Erythroblast (primary cell): ENCODE measurements around the gene TRIP6.

Source experiments
- DNase-seq, 2 experiments: peaks; one replicate each; lab custom pipeline; 2025; lab: John Stamatoyannopoulos, UW
- GATA1 ChIP-seq: IDR thresholded peaks from 2 replicates; pipeline ENCODE4 v1.6.1; 2011; ENCODE audit warnings: low read depth, mild to moderate bottlenecking, control low read depth, low read length, moderate library complexity
- POLR2A ChIP-seq: IDR thresholded peaks from 2 replicates; pipeline ENCODE4 v1.6.1; 2011; ENCODE audit warnings: mild to moderate bottlenecking, low read length

TRIP6 gene

DNA sequence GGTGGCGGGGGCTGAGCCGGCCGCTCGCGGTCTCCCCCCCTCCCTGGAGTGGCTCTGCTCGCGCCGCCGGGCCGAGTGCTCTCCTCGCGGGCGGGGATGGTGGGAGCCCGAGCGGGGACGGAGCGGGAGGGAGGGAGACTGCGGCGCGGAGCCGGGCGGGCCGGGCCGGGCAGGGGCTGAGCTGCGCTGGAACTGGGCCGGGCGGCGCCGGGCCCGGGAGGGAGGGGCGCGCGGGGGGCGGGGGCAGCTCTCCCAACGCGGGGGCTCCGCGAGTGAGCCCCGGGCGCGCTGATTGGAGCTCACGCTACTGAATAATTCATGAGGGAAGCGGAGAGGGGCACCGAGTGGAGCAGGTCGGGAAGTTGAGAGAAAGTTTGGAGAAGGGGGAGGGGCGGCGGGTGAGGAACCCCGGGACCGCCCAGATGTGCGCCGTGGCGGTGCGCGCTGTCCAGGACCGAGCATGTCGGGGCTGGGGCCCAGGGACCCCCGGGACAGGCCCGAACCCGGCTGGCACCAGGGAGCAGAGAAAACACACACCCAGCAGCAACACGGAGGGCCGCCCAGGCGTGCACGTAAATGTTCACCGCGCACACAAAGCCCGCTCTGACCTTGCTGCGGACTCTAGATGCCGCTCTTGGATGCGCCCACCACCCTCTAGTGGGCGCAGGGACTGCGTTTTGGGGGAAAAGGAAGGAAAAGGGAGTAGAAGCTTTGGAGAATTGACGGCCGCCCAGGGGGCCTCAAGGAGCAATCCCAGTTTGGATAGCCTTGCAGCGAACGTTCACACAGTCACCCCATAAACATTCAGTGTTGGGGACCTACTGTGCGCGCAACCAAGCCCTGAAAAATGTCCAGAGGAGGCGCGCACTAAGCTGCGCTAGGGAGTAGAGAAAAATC, 39.6 kb upstream of the TRIP6 start, which contains the start of gene EPHB4:
Gene EPHB4, minus strand, starts transcription at position 194 of the 897 bp plus-strand sequence. CDS start 493 bp downstream, outside the sequence.
- DNase-seq = peak; percentile 61 to 70
- no peak for TF ChIP-seq GATA1
- peak; percentile 23 for TF ChIP-seq POLR2A

DNA sequence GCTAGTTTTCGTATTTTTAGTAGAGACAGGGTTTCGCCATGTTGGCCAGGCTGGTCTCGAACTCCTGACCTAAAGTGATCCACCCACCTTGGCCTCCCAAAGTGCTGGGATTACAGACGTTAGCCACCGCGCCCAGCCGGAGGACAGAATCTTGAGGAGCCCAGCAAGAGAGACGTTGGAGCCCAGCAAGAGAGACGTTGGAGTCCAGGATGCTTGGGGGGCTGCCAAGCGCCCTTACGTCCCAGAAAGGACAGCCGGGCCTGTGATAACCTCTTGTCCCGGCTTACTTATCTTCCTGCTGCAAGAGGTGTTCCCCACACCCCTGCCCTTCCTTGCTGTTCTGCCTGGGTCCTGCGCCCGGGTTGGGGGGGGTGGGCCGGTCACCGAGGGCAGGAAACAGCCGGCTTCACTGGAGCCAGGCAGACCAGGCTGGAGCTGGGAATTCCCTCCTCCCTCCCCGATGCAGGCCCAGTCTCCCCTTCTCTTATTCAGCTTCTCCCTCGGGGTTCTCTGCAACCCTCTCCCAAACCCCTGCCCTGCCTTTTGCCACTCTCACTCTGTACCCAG, 38.0 kb upstream of the TRIP6 start:
- no peak for TF ChIP-seq GATA1
- no peak for TF ChIP-seq POLR2A
- peak; percentile 55 to 82 for DNase-seq

DNA sequence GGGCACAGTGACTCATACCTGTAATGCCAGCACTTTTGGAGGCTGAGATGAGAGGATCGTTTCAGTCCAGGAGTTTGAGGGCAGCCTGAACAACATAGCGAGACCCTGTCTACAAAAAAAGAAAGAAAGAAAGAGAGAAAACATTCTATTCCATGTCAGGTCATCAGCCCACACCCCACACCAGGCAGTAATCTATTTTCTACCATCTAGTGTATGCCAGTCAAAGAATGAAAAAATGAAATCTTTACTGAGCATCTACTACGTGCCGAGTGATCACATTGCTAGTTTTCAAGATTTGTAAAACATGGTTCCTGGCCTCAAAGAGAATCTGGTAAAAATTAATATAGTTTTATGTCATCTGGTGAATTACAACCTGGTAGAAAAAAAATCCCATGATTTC, 36.8 kb upstream of the TRIP6 start:
- DNase-seq = no peak
- TF ChIP-seq GATA1 (no peak), POLR2A (no peak)

DNA sequence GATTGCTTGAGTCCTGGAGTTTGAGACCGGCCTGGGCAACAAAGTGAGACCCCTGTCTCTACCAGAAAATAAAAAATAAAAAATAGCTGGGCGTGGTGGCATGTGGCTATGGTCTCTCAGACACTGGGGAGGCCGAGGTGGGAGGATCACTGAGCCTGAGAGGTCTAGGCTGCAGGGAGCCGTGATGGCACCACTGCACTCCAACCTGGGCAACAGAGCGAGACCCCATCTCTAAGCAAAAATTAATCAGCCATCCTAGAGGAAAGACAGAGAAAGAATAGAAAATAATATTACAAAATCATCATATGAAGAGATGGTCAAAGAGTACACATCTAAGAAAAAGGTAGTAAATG, 34.9 kb upstream of the TRIP6 start:
- TF ChIP-seq GATA1 (no peak), POLR2A (no peak)
- no peak for DNase-seq

DNA sequence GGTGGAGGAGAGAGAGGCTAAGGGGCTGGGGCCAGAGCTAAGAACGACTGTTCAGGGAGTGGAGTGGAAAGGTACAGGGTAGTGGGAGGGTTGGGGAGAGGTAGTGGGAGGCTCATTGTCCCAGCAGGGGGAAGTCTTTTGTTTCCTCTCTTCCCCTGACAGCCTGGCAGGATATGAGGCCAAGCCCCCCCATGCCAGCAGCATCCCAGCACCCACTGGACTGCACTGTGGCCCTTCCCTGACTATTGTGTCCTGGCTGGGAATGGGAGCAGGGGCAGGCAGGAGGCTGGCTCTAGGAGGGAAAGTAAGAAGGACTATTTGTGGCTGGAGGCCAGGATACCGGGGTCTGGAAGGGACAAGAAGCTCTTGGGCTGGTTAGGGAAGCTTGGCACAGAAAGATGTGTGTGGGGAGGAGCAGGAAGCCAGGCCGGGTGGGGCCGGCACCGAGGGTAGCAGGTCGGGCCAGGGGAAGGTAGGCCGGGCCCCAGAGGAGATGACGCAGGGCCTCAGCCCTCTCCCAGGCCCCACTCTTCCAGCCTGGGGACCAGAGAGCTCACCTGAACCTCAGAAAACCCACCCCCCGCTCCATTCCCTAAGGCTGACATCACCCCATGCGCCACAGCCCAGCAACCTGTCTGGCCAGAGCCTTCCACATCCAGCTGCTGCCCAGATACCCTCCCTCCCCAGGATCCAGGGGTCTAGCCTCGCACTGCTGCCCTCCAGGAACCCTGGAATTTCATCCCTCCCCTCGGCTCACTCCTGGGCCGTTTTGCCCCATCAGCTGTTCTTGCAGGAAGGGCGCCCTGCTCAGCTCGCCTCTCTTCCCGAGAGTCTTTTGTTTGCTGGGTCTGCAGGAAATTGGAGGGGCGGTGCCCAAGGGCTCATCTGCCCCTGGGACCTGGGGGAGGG, 31.0 kb upstream of the TRIP6 start:
- no peak for DNase-seq
- TF ChIP-seq POLR2A (no peak), GATA1 (no peak)

DNA sequence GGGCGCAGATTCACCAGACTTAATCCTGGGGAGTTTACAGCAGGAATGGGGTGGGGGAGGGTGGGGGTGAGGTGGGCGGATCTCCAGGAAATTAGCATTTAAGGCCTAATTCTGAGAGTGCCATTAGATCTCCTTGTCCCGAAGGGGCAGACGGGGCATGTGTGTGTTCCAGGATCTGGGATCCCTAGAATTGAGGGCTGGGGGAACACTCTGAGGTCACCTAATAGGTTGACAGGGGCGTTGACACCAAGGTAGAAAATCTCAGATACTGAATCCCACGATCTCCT, 30.4 kb upstream of the TRIP6 start:
- TF ChIP-seq POLR2A (no peak), GATA1 (no peak)
- DNase-seq = no peak

DNA sequence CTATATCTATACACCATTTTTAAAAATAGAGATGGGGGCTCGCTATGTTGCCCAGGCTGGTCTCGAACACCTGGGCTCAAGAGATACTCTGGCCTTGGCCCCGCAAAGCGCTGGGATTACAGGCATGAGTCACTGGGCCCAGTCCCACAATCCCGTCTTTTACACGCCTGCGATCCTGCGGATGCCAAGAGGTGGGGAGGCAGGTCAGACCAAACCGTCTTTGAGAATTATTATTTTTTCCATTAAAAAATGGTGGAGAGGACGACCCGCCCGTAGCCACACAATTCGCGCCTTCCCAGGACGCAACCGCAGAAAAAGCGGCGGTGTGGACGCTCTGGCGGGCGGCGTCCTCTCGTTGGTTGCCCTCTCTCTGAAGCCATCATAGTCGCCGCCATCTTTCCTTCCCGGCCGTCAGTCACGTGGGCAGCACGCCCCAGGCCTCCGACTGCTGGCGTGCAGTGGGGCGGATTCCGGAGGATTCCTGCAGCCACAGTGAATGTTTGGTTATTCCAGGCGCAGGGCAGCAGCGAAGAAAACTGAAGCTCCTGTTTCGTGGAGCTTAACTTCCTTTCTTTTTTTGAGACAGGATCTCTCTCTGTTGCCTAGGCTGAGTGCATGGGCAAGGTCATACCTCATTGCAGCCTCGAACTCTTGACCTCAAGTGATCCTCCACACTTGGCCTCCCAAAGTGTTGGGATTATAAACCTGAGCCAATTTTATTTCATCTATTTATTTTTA, 29.9 kb upstream of the TRIP6 start:
- DNase-seq = peak; percentile 89
- TF ChIP-seq GATA1 = no peak
- TF ChIP-seq POLR2A = peak; percentile 55

DNA sequence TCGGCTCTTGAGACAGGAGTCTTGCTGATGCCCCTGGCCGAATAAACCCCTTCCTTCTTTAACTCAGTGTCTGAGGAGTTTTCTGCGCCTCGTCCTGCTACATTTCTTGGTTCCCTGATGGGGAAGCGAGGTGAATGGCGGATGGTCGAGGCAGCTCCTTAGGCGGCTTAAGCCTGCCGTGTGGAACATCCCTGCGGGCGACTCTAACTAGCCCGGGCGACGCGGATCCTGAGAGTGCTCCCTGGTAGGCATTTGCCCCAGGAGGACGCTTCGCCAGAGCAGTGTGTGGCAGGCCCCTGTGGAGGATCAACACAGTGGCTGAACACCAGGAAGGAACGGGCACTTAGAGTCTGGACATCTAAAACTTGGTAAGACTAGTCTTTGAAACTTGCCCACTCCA, 27.8 kb upstream of the TRIP6 start:
- no peak for DNase-seq
- TF ChIP-seq GATA1 = no peak
- no peak for TF ChIP-seq POLR2A

DNA sequence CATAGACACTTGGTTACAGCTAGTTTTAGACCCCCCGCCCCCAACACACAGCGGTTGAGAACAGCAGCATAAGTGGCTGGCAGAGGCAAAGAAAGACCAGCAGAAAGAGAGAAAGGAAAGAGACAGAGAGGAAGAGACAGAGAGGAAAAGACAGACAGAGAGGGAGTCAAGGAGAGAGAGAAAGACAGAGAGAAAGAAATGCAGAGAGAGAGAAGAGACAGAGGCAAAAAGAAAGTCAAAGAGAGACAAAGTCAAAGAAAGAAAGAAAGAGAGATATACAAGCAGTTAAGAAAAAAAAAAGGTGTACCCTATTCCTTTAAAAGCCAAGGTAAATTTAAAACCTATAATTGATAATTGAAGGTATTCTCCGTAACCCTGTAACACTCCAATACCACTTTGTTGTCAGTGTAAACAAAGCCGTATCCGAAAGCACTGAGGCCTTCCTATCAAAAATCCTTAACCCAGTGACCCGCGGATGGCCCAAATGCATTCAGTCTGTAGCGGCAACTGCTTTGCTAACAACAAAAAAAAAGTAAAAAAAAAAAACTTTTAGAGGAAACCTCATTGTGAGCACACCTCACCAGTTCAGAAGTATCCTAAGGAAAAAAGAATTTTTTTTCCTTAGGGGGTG, 26.6 kb upstream of the TRIP6 start:
- TF ChIP-seq POLR2A (no peak), GATA1 (no peak)
- DNase-seq = no peak

DNA sequence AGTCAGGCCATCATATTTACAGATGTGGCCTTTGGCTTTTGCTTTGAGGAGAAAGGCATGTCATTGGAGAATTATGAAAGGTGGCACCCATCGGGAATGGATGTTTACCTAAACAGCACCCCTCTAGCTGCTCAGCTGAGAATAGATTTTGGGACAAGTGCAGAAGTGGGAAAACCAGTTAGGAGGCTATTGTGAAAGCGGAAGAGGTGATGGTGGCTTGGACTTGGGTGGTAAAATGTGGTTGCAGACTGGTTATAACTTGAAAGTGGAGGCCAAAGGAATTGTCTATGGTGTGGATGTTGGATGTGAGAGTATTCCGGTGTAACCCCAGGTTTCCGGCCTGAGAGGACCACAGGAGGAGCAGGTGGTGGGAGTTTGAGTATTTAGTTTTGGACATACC, 19.8 kb upstream of the TRIP6 start:
- DNase-seq = no peak
- no peak for TF ChIP-seq POLR2A

DNA sequence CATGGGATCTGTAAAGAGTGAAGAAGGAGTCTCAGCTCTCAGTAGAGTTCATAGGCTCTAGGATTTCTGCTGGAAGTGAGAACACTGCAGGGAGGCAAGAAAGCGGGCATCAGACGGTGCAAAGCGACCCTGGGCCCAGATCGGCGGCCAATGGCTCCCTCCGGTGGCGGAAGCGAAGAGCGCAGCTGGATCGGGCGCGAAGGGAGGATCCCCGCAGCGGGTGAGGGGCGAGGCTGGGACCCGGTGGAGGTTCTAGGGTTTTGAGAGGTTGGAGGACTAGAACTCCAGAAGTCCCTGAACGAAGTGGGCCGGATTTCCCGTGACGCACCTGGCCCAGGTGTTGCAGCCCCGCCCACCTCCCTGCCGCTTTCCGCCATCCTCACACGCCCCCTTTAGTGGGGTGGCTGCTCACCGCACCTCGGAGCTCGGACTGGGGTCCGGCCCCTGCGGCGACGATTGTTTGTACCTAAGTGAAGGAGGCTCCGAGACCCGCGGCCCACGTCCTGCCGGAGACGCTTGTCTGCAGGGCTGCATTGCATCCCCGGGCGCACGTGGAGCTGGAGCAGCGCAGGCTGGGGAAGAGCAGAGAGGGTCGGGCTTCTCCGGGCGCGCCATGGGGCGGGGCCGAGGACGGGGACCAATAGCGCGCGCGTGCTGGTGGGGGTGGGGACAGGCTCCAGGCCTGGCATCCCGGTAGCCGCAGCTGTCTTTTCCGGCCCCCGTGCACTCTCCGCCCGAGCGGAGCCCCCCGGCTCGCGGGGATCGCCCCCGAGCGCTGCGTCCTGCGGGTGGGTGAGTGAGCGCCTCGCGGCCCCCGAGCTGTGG, 14.9 kb upstream of the TRIP6 start, which contains the start of gene SLC12A9:
Gene SLC12A9, plus strand, starts transcription at position 666 of the 825 bp plus-strand sequence. CDS start 1,485 bp downstream, outside the sequence.
- peak; percentile 83 to 86 for DNase-seq
- TF ChIP-seq POLR2A (no peak), GATA1 (no peak)
